GM19025 (cell line): ENCODE results near the gene SIM2.

Experiments
- ATAC-seq: cut with Tn5 transposase; IDR thresholded peaks from one replicate; pipeline ENCODE4 v1.9.1; 2021; ENCODE audit warnings: mild to moderate bottlenecking, low read depth, moderate library complexity; ENCODE audit not compliant: unreplicated experiment

The SIM2 gene

GRCh38 chr21:36684957-36685714, 13.8 kb upstream of the SIM2 start:
- ATAC-seq = no peak

GRCh38 chr21:36686955-36687354, 12.0 kb upstream of the SIM2 start:
- ATAC-seq = no peak

GRCh38 chr21:36688324-36688723, 10.6 kb upstream of the SIM2 start:
- ATAC-seq = no peak

- ATAC-seq = peak; percentile 60
Measured at GRCh38 chr21:36689324-36689723, 9.6 kb upstream of the SIM2 start.

- no peak for ATAC-seq
Measured at GRCh38 chr21:36690628-36691554, 8.0 kb upstream of the SIM2 start.

- no peak for ATAC-seq
Measured at GRCh38 chr21:36691555-36692041, 7.3 kb upstream of the SIM2 start.

- no peak for ATAC-seq
Measured at GRCh38 chr21:36692114-36692834, 6.6 kb upstream of the SIM2 start.

GRCh38 chr21:36692835-36693488, 6.0 kb upstream of the SIM2 start:
- ATAC-seq = no peak

- no peak for ATAC-seq
Measured at GRCh38 chr21:36693489-36694030, 5.4 kb upstream of the SIM2 start.

GRCh38 chr21:36694031-36694515, 4.8 kb upstream of the SIM2 start:
- ATAC-seq = no peak

GRCh38 chr21:36694593-36695282, 4.2 kb upstream of the SIM2 start:
- ATAC-seq = no peak

- no peak for ATAC-seq
Measured at GRCh38 chr21:36695283-36695634, 3.7 kb upstream of the SIM2 start.

GRCh38 chr21:36695671-36696389, 3.1 kb upstream of the SIM2 start:
- ATAC-seq = no peak

GRCh38 chr21:36696390-36697059, 2.4 kb upstream of the SIM2 start:
- ATAC-seq = no peak

- ATAC-seq = no peak
Measured at GRCh38 chr21:36697060-36697850, 1.7 kb upstream of the SIM2 start.

- ATAC-seq = no peak
Measured at GRCh38 chr21:36697851-36698384, 997 bp upstream of the SIM2 start.

- ATAC-seq = no peak
Measured at GRCh38 chr21:36698385-36698980, 432 bp upstream of the SIM2 start.
